Measurements from ENCODE around the gene DYNC1I2. TPM values are rescaled to one million over a fixed set of nuclear protein-coding genes. Genes with fewer than 3 reads are reported as not detected.

DYNC1I2 gene
- total RNA-seq, 1 experiment from 2014 or later = 67.1 TPM

DNA sequence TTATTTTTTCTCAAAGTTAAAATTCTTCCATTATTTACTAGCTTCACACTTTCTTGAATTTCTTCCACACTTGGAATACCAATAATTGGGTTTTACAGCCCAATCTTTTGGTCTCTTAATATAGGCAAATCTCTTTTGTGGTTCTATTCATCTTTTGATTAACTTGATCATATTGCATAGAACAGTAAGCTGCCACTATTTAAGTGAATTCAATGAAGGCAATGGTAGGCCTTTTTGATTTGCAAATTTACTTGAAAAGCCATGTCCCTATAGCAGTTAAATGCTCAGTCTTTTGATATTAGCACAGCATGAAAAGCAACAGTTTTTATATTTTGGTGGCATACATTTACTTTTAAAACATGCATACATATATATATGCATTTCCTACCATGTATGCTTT is 20.2 kb upstream of the DYNC1I2 start:
- CTCF ChIA-PET = no interaction called here
- Mint-ChIP-seq H3K9me3 (ENCODE audit: low read depth, unreplicated experiment) (no peaks in the 10 kb centered on the region), H3K4me3 (ENCODE audit: low read depth, unreplicated experiment) (no peak overlapping the region), H3K27me3 (ENCODE audit: unreplicated experiment) (peaks cover 52% of the 10 kb centered on the region), H3K27ac (ENCODE audit: unreplicated experiment) (no peak overlapping the region), H3K36me3 (ENCODE audit: insufficient read depth, unreplicated experiment) (no peaks in the 10 kb centered on the region), H3K4me1 (ENCODE audit: low read depth, unreplicated experiment) (no peaks in the 10 kb centered on the region)
- intact Hi-C loops (cut with micrococcal nuclease; ENCODE audit: unreplicated experiment) = no loop called here
- DNase-seq = no peak
- no peak for TF ChIP-seq CTCF (IDR thresholded peaks at IDR 0.05; ENCODE audit: unreplicated experiment)
- no TSS peak for BruUV-seq (replicated peaks)

DNA sequence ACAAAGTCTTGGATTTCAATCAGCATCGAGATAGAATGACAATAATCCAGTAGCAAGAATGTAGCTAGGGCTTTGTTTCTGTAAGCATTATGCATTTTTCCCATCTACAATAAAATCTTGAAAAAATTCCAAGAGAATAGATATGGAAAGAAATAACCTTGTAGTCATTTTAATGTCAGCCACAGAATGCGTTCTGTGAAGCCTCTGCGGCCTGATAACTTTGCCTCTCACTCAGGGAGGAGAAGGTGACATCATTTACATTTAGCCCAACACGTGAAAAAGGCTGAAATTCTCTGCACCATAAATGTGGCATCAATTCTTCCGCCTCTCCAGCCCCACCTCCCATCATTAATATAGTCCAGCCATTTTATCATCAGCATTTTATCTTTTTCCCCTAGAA is 19.1 kb upstream of the DYNC1I2 start:
- Mint-ChIP-seq H3K4me3 (ENCODE audit: low read depth, unreplicated experiment) (no peak overlapping the region), H3K4me1 (ENCODE audit: low read depth, unreplicated experiment) (no peaks in the 10 kb centered on the region), H3K36me3 (ENCODE audit: insufficient read depth, unreplicated experiment) (no peaks in the 10 kb centered on the region), H3K9me3 (ENCODE audit: low read depth, unreplicated experiment) (no peaks in the 10 kb centered on the region), H3K27me3 (ENCODE audit: unreplicated experiment) (peaks cover 46% of the 10 kb centered on the region), H3K27ac (ENCODE audit: unreplicated experiment) (no peak overlapping the region)
- CTCF ChIA-PET = no interaction called here
- BruUV-seq (replicated peaks) = no TSS peak
- DNase-seq = no peak
- no peak for TF ChIP-seq CTCF (IDR thresholded peaks at IDR 0.05; ENCODE audit: unreplicated experiment)
- intact Hi-C loops (cut with micrococcal nuclease; ENCODE audit: unreplicated experiment) = no loop called here

GRCh38 chr2:171669121-171669520 is 18.1 kb upstream of the DYNC1I2 start:
- peaks cover 37% of the 10 kb centered on the region for H3K27me3 Mint-ChIP-seq (ENCODE audit: unreplicated experiment)
- DNase-seq = no peak
- H3K4me1 Mint-ChIP-seq (ENCODE audit: low read depth, unreplicated experiment) = no peaks in the 10 kb centered on the region
- no peak overlapping the region for H3K27ac Mint-ChIP-seq (ENCODE audit: unreplicated experiment)
- no peaks in the 10 kb centered on the region for H3K36me3 Mint-ChIP-seq (ENCODE audit: insufficient read depth, unreplicated experiment)
- no peaks in the 10 kb centered on the region for H3K9me3 Mint-ChIP-seq (ENCODE audit: low read depth, unreplicated experiment)
- no TSS peak for BruUV-seq (replicated peaks)
- CTCF ChIA-PET = no interaction called here
- intact Hi-C loops (cut with micrococcal nuclease; ENCODE audit: unreplicated experiment) = no loop called here
- H3K4me3 Mint-ChIP-seq (ENCODE audit: low read depth, unreplicated experiment) = no peak overlapping the region
- no peak for TF ChIP-seq CTCF (IDR thresholded peaks at IDR 0.05; ENCODE audit: unreplicated experiment)

GRCh38 chr2:171670655-171671054 is 16.6 kb upstream of the DYNC1I2 start:
- Mint-ChIP-seq H3K4me1 (ENCODE audit: low read depth, unreplicated experiment) (no peaks in the 10 kb centered on the region), H3K4me3 (ENCODE audit: low read depth, unreplicated experiment) (no peak overlapping the region), H3K27me3 (ENCODE audit: unreplicated experiment) (peaks cover 46% of the 10 kb centered on the region), H3K27ac (ENCODE audit: unreplicated experiment) (no peak overlapping the region), H3K36me3 (ENCODE audit: insufficient read depth, unreplicated experiment) (no peaks in the 10 kb centered on the region), H3K9me3 (ENCODE audit: low read depth, unreplicated experiment) (no peaks in the 10 kb centered on the region)
- BruUV-seq (replicated peaks) = no TSS peak
- CTCF ChIA-PET = no interaction called here
- no peak for TF ChIP-seq CTCF (IDR thresholded peaks at IDR 0.05; ENCODE audit: unreplicated experiment)
- DNase-seq = no peak
- intact Hi-C loops (cut with micrococcal nuclease; ENCODE audit: unreplicated experiment) = no loop called here

DNA sequence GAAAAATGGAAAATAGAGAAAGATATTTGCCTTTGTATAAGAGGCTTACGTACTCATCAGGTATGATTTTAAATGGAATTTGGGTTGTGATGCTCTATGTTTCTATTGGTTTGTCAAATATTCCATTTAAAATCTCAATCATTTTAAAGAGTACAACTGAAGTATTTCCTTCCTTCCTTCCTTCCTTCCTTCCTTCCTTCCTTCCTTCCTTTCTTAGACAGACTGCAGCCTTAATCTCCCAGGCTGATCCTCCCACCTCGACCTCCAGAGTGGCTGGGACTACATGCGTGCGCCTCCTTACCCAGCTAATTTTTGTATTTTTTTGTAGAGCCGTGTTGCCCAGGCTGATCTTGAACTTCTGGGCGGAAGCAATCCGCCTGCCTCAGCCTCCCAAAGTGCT is 15.4 kb upstream of the DYNC1I2 start:
- DNase-seq = no peak
- intact Hi-C loops (cut with micrococcal nuclease; ENCODE audit: unreplicated experiment) = no loop called here
- Mint-ChIP-seq H3K27me3 (ENCODE audit: unreplicated experiment) (peaks cover 49% of the 10 kb centered on the region), H3K27ac (ENCODE audit: unreplicated experiment) (no peak overlapping the region), H3K4me1 (ENCODE audit: low read depth, unreplicated experiment) (no peaks in the 10 kb centered on the region), H3K4me3 (ENCODE audit: low read depth, unreplicated experiment) (no peak overlapping the region), H3K9me3 (ENCODE audit: low read depth, unreplicated experiment) (no peaks in the 10 kb centered on the region), H3K36me3 (ENCODE audit: insufficient read depth, unreplicated experiment) (no peaks in the 10 kb centered on the region)
- no TSS peak for BruUV-seq (replicated peaks)
- CTCF ChIA-PET = no interaction called here
- no peak for TF ChIP-seq CTCF (IDR thresholded peaks at IDR 0.05; ENCODE audit: unreplicated experiment)
